OCI-LY3 (cell line): Measurements from ENCODE around the gene KCNK6.

Experiments
- EZH2phosphoT487 ChIP-seq: fragments of 200-600 bp; shearing (Covaris generic); IDR thresholded peaks from 2 replicates; pipeline ENCODE4 v1.6.1; 2018; ENCODE audit warnings: antibody characterized with exemption, mixed run types, low read depth
- TF ChIP-seq, protein P1 (sequence below): fragments of 200-600, 300-600 bp; sonication (generic); IDR thresholded peaks from 2 replicates; pipeline ENCODE4 v1.5.1; 2014; ENCODE audit warnings: antibody characterized with exemption, low read length, low read depth

DNA sequence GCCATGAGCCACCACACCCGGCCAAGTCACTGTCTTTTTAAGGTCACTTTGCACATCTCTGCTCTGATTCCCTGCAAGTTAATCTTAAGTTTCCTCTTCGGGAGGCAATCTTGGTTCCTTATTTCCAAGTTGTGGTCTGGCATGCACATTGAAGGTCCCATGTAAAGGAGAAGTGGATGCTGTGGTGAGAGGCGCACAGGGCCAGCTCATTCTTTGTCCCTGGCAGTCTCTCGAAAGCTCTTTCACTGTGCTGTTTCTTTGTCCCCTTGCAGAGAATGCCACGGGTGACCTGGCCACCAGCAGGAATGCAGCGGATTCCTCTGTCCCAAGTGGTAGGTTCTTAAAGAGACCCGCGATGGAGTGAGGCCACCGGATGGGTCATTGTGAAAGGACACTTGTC is 32.0 kb upstream of the KCNK6 start:
- TF ChIP-seq EZH2phosphoT487 = no peak
- TF ChIP-seq, protein P1, sequence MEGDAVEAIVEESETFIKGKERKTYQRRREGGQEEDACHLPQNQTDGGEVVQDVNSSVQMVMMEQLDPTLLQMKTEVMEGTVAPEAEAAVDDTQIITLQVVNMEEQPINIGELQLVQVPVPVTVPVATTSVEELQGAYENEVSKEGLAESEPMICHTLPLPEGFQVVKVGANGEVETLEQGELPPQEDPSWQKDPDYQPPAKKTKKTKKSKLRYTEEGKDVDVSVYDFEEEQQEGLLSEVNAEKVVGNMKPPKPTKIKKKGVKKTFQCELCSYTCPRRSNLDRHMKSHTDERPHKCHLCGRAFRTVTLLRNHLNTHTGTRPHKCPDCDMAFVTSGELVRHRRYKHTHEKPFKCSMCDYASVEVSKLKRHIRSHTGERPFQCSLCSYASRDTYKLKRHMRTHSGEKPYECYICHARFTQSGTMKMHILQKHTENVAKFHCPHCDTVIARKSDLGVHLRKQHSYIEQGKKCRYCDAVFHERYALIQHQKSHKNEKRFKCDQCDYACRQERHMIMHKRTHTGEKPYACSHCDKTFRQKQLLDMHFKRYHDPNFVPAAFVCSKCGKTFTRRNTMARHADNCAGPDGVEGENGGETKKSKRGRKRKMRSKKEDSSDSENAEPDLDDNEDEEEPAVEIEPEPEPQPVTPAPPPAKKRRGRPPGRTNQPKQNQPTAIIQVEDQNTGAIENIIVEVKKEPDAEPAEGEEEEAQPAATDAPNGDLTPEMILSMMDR = no peak
